GM21619 (cell line): ENCODE measurements around the gene SHANK2.

Experiments
- ATAC-seq: cut with Tn5 transposase; IDR thresholded peaks from one replicate; pipeline ENCODE4 v1.9.1; 2021; ENCODE audit not compliant: unreplicated experiment

SHANK2 gene

DNA sequence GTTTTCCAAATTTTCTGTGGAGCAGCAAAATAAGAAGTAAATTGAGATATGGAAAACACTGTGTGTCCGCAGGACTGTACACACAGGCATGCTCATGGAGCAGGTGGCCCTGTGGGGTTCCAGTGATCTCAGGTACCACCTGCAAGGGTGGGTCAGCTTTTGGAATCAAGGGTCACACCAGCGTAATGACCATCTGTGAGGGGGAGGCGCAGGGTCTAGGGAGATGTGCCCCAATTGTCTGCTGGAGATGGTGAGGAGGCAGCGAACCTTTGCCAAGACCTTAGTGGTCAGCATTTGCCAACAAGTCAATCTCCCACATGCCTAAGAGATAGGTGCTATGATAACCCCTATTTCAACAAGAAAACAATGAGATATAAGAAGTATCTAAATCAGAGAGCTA is 49.4 kb downstream of the SHANK2 start:
- ATAC-seq, result no peak

DNA sequence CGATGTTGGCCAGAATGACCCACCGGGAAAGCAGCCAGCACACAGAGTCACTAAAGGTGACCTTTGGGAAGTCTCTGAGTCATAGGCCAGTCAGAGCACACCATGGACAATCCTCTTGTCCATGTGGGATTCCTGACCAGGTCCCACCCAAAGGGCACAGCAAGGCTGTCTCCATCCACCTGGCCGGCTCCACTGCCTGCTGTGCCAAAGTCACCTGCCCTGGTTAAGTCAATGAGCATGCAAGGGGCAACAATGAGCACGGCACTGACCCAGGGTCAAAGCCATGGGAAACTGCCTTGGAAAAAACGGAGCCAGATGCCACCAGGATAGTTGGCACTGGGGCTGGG is 49.8 kb downstream of the SHANK2 start:
- no peak for ATAC-seq
